GM20000 (cell line): Measurements from ENCODE around the gene INSL3.
"Not testable (repeated sequence)": the region's sequence is repeated elsewhere in the genome, so short reads cannot be mapped to it uniquely, and the experiment has no call there.

Experiments used
- DNase-seq: peaks from one replicate; pipeline ENCODE4 v3.0.0; 2012; ENCODE audit warnings: low spot score
- TF ChIP-seq, protein P1 (sequence below): IDR thresholded peaks from 2 replicates; pipeline ENCODE4 v1.5.1; 2012; ENCODE audit warnings: mild to moderate bottlenecking, control low read depth; ENCODE audit errors: extremely low read depth, missing control alignments

Gene INSL3

DNA sequence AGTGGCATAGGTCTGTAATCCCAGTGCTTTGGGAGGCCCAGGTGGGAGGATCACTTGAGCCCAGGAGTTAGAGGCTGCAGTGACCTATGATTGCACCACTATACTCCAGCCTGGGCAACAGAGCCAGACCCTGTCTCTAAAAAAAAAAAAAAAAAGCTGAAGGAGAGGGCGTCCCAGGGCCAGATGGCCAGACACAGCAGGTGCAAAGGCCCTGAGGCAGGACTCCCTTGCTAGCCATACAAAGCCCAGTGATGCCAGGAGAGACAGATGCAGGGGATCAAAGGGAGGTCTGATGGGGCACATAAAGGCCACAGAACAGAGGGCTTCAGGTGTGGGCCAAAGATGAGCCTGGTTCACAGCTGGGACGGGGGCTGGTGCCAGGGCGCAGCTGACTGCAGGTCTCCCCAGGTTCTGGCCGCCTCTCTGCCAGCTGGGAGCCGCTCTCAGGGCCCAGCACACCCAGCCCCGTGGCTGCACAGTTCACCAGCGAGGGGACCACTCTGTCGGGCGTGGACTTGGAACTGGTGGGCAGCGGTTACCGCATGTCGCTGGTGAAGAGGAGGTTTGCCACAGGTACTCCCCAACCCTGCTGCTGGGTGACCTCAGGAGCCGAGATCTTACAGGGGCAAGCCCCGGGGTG, 33.9 kb downstream of the INSL3 start:
- DNase-seq = no peak
- TF ChIP-seq, protein P1, sequence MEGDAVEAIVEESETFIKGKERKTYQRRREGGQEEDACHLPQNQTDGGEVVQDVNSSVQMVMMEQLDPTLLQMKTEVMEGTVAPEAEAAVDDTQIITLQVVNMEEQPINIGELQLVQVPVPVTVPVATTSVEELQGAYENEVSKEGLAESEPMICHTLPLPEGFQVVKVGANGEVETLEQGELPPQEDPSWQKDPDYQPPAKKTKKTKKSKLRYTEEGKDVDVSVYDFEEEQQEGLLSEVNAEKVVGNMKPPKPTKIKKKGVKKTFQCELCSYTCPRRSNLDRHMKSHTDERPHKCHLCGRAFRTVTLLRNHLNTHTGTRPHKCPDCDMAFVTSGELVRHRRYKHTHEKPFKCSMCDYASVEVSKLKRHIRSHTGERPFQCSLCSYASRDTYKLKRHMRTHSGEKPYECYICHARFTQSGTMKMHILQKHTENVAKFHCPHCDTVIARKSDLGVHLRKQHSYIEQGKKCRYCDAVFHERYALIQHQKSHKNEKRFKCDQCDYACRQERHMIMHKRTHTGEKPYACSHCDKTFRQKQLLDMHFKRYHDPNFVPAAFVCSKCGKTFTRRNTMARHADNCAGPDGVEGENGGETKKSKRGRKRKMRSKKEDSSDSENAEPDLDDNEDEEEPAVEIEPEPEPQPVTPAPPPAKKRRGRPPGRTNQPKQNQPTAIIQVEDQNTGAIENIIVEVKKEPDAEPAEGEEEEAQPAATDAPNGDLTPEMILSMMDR = no peak

DNA sequence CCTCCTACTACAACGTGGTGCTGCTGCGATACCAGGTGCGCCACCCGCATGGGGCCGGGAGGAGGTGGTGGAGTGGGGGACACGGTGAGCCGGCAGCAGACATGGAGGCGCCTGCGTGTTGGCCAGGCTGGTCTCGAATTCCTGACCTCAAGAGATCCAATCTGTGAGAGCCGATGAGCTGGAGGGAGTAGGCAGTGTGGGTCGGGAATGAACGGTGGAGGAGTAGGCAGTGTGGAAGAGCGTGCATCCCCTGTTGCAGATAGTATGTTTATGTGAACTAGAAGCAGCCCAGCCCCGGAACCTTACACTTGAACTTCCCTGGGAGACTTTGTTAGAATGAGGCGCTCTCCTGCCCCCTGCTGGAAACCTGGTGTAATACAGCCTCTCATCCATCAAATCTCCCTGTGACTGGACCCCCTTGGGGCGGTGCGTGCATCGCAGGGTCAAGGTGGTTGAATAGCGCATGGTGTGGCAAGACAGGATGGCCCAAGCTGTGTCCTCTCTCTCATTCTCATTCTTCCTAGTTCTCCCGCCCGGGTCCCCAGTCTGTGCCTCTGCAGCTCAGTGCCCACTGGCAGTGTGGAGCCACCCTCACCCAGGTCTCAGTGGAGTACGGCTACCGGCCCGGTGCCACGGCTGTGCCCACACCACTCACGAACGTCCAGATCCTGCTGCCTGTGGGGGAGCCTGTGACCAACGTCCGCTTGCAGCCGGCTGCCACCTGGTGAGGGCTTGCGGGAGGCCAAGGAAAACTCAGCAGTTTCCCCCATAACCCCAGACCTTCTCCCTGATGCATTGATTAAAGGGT, 36.9 kb downstream of the INSL3 start:
- TF ChIP-seq, protein P1 = peak; percentile 73
- DNase-seq = peak; percentile 88

DNA sequence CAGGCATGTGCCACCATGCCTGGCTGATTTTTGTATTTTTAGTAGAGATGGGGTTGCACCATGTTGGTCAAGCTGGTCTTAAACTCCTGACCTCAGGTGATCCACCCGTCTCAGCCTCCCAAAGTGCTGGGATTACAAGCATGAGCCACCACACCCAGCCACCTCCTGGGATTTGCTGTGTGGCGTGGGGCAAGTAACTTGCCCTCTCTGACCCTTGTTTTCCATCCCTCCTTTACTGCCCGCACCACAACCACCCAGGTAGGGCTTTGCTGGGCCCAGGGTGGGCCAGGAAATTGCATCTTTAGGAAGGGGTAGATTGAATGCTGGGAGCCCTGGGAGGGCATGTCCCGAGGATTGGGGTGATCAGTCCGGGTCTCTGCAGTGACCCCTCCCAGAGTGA, 37.6 kb downstream of the INSL3 start:
- DNase-seq = not testable (repeated sequence)

DNA sequence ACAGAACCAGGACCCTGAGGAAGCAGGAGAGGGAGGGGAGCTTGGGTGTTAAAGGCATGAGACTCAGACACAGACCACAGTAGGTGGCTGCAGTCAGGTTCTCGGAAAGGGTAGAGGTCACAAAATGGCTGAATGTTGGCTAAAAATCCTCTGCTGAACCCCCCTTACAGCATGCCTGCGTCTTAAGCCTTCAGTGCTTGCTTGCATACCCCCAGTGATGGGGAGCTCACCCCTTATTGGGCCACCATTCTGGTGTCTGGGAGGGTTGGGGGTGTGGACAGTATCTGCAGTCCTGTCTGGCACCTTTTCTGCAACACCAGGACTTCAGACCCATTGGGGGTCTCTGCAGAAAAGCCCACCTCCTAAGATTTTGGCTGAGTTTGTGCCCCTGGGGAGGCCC, 40.5 kb downstream of the INSL3 start:
- no peak for DNase-seq
- TF ChIP-seq, protein P1 = no peak

DNA sequence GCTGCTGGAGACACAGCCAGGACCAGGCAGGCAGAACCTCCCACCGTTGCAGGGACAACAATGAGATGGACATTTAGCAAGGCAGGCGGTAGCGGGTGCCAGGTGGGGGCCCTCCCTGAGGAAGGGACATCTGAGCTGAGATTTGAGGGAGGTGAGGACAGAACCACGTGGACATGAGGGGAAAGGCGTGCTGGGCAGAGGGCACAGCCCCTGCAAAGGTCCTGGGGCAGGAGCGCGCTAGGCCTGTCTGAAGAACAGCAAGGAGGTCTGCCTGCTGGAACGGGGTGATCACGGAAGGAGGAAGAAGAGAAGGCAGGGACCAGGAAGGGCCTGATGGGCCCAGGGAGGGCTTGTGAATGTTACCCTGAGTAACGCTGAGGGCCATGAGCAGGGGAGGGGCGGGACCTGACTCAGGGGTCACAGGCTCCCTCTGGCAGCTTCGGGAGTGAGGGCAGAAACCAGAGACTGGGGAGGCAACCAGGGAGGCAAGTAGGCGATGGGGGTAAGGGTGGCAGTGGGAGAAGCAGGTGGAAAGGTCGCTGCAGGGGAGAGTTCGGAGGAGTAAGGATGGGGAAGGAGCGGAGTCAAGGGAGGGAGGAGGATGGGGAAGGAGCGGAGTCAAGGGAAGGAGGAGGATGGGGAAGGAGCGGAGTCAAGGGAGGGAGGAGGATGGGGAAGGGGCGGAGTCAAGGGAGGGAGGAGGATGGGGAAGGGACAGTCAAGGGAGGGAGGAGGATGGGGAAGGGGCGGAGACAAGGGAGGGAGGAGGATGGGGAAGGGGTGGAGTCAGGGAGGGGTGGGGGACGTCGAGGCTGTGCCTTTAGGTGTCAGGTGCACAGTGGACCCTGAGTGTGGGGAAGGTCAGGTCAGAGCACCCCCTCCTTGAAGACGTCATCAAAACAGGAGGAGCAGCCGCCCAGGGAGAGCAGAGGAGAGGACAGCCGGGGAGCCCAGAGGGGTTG, 42.1 kb downstream of the INSL3 start:
- DNase-seq = no peak
- TF ChIP-seq, protein P1 = no peak

DNA sequence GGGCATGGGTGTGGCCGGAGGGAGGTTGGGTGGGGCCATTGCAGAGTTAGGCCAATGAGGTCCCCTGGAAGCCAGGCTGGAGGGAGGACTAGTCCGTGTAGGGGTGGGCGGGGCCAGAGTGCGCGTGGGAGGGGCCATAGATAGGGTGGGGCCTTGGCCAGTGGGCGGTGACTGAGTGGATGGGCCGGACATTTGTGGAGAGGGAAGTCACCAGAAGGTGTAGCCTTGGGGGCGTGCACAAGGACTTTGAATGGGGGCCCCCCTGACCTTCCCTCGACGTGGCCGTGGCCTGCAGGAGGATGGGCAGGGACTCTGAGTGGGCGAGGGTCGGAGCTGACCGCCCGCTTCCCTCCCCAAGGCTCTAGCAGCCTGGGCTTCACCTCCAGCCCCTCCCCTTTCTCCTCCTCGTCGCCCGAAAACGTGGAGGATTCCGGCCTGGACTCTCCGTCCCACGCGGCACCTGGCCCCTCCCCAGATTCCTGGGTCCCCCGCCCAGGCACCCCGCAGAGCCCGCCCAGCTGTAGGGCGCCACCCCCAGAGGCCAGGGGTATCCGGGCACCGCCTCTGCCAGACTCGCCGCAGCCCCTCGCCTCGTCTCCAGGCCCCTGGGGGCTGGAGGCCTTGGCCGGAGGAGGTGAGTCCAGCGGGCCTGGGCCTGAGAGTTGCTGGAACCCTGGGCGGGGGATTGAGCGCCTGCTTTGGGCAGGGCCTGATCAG, 42.9 kb downstream of the INSL3 start:
- peak; percentile 74 for DNase-seq

DNA sequence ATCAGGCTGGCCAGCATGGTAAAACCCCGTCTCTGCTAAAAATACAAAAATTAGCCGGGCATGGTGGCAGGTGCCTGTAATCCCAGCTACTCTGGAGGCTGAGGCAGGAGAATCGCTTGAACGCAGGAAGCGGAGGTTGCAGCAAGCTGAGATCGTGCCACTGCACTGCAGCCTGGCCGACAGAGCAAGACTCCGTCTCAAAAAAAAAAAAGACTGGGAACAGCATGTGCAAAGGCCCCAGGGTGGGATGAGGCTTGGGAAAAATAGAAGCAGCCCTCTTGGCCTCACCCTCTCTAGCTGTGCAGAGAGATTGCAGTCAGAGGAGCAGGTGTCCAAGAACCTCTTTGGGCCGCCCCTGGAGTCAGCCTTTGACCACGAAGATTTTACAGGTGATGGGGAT, 43.5 kb downstream of the INSL3 start:
- DNase-seq = not testable (repeated sequence)

More for the DNA sequence above, 42.9 kb downstream of the INSL3 start:
- TF ChIP-seq, protein P1 = no peak
